HS-5 (cell line): ENCODE results near the gene TREX2.

Experiments used
- DNase-seq: peaks from one replicate; pipeline ENCODE4 v3.0.0-alpha.2; 2012; ENCODE audit warnings: low read depth

The TREX2 gene

GRCh38 chrX:153455571-153455970 is 9.7 kb upstream of the TREX2 start:
- no peak for DNase-seq

GRCh38 chrX:153454901-153455550 is 9.2 kb upstream of the TREX2 start:
- no peak for DNase-seq

- DNase-seq, result no peak
Observed at GRCh38 chrX:153450949-153451277, 5.1 kb upstream of the TREX2 start.

GRCh38 chrX:153450114-153450948 is 4.5 kb upstream of the TREX2 start:
- DNase-seq, result no peak

- DNase-seq, result no peak
Observed at GRCh38 chrX:153449368-153450113, 3.7 kb upstream of the TREX2 start.

GRCh38 chrX:153448556-153449367 is 2.9 kb upstream of the TREX2 start:
- no peak for DNase-seq

GRCh38 chrX:153447581-153447960 is 1.7 kb upstream of the TREX2 start:
- no peak for DNase-seq

GRCh38 chrX:153446950-153447580 is 1.2 kb upstream of the TREX2 start:
- DNase-seq, result no peak

- DNase-seq, result no peak
Observed at GRCh38 chrX:153446636-153446936, 730 bp upstream of the TREX2 start.

- DNase-seq, result no peak
Observed at GRCh38 chrX:153445106-153445855, 575 bp downstream of the TREX2 start.

GRCh38 chrX:153444333-153445011 is 1.4 kb downstream of the TREX2 start:
- DNase-seq, result no peak

GRCh38 chrX:153443476-153444332 is 2.2 kb downstream of the TREX2 start:
- DNase-seq, result no peak

GRCh38 chrX:153442463-153442862 is 3.4 kb downstream of the TREX2 start:
- no peak for DNase-seq

GRCh38 chrX:153441981-153442380 is 3.9 kb downstream of the TREX2 start:
- no peak for DNase-seq

GRCh38 chrX:153441296-153441695 is 4.6 kb downstream of the TREX2 start:
- DNase-seq, result no peak

GRCh38 chrX:153440556-153441135 is 5.2 kb downstream of the TREX2 start:
- DNase-seq, result no peak

GRCh38 chrX:153439977-153440376 is 5.9 kb downstream of the TREX2 start:
- no peak for DNase-seq

- DNase-seq, result no peak
Observed at GRCh38 chrX:153438532-153438931, 7.3 kb downstream of the TREX2 start.

GRCh38 chrX:153435845-153436244 is 10.0 kb downstream of the TREX2 start:
- no peak for DNase-seq
